GM10248 (cell line): ENCODE measurements around the gene LNX1.

Experiments
- CTCF ChIA-PET: fragments of 300-600 bp; sonication (Branson Sonifier 250); formaldehyde crosslinking; extraction: SDS; loops from one replicate; lab custom pipeline; 2021; ENCODE audit warnings: antibody characterized with exemption; lab: Yijun Ruan, JAX
- POLR2A ChIA-PET: fragments of 350-650 bp; sonication (Branson Sonifier 250); formaldehyde crosslinking; extraction: SDS; loops from one replicate; lab custom pipeline; 2020; ENCODE audit warnings: antibody characterized with exemption; lab: Yijun Ruan, JAX
- DNase-seq: peaks from one replicate; pipeline ENCODE4 v3.0.0; 2012; ENCODE audit errors: extremely low spot score
- CTCF ChIP-seq: IDR thresholded peaks from 2 replicates; pipeline ENCODE4 v1.5.1; 2012; ENCODE audit warnings: mild to moderate bottlenecking, low read depth; ENCODE audit errors: extremely low read depth, missing control alignments, control extremely low read depth

The LNX1 gene

GRCh38 chr4:53551958-53552357 is 39.3 kb downstream of the LNX1 start:
- ChIA-PET POLR2A (no interaction called here), CTCF (interaction anchor here (0.8 to 1.4 kb wide), 3 partner anchors 10 to 30 kb away, joined by 3 to 4 read pairs (median 4); no protein-coding TSS in a partner anchor)
- DNase-seq, result no peak
- no peak for TF ChIP-seq CTCF

- ChIA-PET CTCF (interaction anchor here (1.1 kb wide), 1 partner anchor 25 kb away, joined by 4 read pairs; no protein-coding TSS in a partner anchor), POLR2A (no interaction called here)
- no peak for TF ChIP-seq CTCF
- no peak for DNase-seq
Measured at GRCh38 chr4:53551281-53551864, 39.9 kb downstream of the LNX1 start.

- DNase-seq, result no peak
- TF ChIP-seq CTCF, result no peak
- ChIA-PET POLR2A (no interaction called here), CTCF (interaction anchor here (1.5 kb wide), 1 partner anchor 13 kb away, joined by 4 read pairs; no protein-coding TSS in a partner anchor)
Measured at GRCh38 chr4:53548662-53549061, 42.6 kb downstream of the LNX1 start.

- POLR2A ChIA-PET, result no interaction called here
- CTCF ChIA-PET, result no interaction called here
- no peak for TF ChIP-seq CTCF
- no peak for DNase-seq
Measured at GRCh38 chr4:53547983-53548382, 43.3 kb downstream of the LNX1 start.

GRCh38 chr4:53545942-53546581 is 45.2 kb downstream of the LNX1 start:
- CTCF ChIA-PET, result interaction anchor here (0.9 to 1.6 kb wide), 4 partner anchors 19 to 687 kb away, joined by 3 to 5 read pairs (median 4); no protein-coding TSS in a partner anchor
- POLR2A ChIA-PET, result no interaction called here
- TF ChIP-seq CTCF, result no peak
- DNase-seq, result no peak

GRCh38 chr4:53545273-53545672 is 46.0 kb downstream of the LNX1 start:
- DNase-seq, result no peak
- TF ChIP-seq CTCF, result no peak
- CTCF ChIA-PET, result no interaction called here
- POLR2A ChIA-PET, result no interaction called here
